NCI-H460 (cell line): ENCODE results near the gene PANX1. TPM values are rescaled to one million over a fixed set of nuclear protein-coding genes. Genes with fewer than 3 reads are reported as not detected.

Experiments
- DNase-seq: peaks from one replicate; pipeline ENCODE4 v3.0.0-alpha.2; 2016; ENCODE audit warnings: low read depth; ENCODE audit errors: extremely low read depth
- total RNA-seq: library from RNA; depleted of rRNA; stranded (reverse); fragments of >200 nt; shearing (Covaris generic); gene quantifications from 2 replicates; pipeline ENCODE4 v1.2.3, GENCODE V29; 2014

The PANX1 gene
- total RNA-seq, 1 experiment from 2014 or later: 16.1 TPM

DNA sequence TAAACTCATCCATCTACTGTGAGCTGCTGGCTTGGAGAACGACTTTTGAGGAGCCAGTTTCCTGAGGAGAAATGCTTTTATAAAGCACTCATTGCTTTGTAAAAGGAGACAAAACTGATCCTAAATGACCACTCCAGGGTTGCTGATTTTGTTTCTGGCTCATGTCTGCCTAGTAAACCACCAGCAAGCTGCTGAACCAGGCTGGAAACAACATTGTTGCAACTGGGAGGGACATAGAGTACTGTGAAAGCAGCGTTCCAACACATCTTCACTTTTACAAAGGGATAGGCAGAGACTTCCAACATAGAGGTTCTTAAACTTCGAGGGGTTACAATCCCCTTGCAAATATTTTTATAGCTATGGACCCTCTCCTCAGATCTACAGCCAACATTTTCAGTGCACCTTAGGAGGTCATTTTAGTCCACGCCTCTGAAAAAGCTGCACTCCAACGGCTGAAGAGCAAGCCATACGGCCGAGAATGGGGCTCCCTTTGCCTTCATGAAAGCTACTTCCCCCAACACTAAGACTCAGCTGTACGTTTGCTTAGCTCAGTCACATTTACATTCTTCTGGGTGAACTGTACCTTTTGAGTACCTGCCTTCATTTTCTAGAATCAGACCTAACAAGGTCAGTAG lies 54.7 kb downstream of the PANX1 start:
- no peak for DNase-seq

DNA sequence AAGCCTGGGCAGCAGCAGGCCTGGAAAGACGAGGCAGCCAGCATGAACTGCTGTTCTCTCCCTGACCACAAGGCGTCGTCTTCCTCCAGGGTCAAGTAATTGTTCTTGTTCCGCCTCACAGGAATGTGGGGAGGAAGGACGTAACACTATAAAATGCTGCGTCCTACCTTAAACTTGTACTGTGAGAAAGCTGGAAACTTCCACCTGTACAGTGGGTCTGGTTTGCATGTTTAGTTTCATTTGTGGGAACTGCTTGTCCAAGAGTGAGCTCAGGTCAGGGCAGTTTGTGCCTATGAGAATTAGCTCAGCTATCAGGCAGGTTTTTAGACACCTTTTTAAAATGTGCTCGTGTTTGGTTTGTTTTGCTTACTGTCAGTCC lies 55.2 kb downstream of the PANX1 start:
- DNase-seq: peak; percentile 43

DNA sequence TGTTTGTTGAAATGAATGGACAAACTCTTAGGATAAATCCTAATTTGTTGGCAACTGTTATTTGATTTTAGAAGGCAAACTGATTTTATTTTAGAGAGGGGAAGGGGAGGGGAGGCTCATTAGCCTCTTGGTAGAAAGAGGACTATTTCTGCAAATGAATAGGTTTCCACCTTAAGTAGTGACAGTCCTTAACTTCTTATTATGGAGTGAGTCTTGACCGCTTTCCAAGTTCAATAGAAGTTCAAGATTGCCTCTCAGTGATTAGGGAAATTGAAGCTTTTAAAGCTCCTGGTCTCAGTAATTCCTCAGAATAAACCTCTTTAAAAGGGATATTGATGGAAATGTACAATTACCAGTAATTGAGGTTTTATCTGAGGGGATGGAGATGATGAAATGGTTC lies 55.7 kb downstream of the PANX1 start:
- DNase-seq: no peak

DNA sequence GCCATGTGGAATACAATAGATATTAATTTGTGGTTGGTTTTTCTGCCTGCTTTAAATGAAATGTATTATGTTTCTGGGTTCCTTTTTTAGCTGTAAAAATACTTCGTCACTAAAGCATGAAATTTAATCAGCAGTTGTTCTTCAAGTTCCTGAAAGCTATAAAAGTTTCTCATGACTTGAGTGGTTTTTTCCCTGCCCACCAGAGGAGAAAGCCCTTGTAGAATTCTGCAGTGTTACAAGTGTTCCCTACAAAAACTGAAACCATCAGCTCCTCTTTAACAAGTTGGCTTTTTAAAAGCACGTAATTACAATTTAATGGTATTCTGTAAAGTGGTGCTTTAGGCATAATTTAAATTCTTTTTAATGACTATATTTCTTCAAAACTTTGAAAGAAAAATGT lies 56.2 kb downstream of the PANX1 start:
- no peak for DNase-seq

DNA sequence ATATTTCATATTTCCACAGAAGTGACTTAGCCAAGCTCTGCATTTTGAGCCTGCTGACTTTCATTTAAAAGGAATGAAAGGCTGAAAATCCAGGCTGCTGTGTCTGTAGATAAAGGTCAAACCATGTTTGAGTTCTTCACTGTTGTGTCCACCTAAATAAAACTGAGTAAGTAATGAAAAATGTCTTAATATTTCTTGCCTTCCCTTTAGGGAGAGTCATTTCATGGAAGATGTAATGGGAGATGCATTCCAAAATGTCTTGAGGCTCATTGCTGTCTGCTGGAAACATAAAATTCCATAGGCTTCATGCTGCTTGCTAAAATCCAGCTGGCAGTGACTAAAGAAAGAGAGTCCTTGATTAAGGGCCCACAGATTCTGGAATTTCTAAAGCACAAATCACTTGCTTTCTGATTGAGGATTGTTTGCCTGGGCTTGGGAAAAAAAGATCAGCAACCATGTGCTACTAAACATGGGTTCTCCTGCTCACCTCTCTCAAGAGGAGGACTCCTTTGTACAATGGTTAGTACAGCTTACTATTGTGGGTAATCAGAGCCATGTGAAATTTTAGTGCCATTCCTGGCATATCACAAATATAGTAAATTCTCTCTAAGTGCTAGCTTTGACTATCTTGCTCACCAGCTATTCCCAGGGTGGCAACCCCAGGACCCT lies 56.9 kb downstream of the PANX1 start:
- DNase-seq: no peak

DNA sequence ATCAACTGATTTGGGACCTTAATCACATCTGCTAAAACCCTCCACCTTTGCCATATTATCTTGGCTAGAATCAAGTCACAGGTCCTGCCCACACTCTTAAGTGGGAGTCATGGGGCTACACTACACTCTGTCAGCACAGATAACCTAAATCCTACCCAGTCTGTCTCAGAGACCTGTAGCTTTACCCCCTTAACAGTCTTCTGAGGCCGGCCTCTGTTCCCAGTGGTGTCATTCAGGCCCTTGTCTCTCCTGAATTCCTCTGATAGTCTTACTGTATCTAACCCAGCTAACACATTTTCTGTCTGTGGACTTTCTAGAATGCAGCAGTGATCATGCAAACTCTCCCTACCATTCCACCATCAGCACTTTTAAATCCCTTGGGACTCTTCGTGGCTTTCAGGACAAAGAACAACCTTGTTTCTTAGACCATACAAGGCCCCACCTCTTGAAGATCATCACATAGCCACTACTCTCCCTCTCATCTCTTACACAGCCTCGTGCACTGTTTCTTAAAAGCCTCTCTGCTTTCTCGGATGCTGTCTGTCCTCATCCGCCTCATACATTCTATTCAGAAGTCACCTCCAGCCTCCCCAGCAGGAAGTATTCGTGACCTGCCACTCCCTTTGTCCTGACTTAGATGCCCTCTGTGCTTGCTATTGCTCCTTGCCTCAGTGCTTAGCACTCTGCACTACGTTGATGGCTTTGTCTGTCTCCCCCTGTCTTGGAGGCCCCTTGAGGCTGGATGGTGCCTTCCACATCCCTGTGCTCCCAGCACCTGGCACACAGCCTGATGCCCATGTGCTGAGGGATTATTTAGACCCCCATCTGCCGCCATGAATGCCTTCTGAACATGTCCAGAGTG lies 57.9 kb downstream of the PANX1 start:
- no peak for DNase-seq

DNA sequence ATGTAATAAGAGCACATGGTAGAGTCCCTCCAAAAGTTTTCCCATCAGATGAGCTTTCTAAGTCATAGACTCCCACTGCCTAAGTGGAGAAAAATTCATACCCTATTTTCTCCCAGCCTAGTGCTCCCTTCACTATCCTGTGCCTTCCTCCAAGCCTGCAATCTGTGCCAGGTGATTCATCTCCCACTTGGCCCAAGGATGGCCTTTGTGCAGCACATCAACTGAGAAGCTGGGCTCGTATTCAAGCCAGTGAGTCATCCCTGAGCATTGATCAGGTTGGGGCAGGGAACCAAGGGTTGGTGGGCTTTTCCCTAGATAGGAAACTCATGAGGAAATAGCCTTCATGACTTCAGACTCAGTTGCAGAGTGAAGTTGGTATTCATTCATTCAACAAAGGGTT lies 64.6 kb downstream of the PANX1 start:
- DNase-seq: no peak

DNA sequence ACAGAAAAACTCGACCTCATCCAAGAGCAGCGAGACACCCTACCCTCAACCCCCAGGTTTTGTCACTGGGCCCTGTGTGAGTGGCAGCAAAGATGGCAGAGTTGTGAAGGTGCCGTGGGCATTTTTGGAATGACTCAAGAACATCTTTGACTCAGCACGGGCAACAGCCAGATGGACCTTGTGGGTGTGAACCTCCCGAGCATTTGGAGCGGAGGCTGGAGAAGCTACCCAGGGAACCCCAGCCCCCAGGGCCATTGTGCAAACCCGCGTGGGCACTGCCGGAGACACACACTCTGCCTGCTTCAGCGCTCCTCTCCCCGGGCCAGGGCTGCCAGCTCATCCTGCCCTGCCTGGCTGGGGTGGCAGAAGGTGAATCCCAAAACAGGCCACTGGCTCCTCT lies 66.1 kb downstream of the PANX1 start:
- DNase-seq: no peak

DNA sequence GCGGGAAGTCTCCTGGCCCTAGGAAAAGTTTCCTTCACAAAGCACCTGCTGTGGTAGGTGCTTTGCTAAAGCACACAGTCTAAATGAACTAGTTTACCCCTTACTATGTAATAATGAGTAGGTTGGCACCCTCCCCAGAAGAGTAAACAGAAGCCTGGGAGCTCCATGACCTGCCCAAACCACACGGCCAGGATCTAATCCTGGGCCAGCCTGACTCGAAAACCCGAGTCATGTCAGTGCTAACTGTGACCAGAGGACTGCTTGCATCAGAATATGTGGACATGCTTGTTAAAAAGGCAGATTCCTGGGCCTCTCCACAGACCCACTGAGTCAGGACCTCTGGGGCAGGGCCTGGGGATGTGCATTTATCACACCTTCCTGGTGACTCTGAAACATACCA lies 67.7 kb downstream of the PANX1 start:
- no peak for DNase-seq

DNA sequence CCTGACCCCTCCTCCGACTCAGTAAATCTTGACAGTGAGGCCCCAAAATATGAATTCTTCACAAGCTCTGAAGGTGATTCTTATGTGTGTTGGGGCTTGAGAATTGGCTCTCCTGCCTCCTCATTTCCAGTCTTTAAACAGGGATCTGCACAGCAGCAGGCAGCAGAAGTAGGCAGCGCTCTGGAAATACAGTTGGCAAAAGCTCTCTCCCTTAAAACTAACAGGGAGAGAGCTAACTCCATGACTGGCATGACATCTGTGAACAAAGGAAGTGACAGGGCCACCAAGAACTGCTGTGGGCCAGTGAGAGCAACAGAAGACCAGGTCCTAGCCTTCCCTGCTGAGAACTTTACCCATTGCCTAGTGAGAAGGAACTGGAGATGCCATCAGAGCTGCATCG lies 70.1 kb downstream of the PANX1 start:
- DNase-seq: no peak

DNA sequence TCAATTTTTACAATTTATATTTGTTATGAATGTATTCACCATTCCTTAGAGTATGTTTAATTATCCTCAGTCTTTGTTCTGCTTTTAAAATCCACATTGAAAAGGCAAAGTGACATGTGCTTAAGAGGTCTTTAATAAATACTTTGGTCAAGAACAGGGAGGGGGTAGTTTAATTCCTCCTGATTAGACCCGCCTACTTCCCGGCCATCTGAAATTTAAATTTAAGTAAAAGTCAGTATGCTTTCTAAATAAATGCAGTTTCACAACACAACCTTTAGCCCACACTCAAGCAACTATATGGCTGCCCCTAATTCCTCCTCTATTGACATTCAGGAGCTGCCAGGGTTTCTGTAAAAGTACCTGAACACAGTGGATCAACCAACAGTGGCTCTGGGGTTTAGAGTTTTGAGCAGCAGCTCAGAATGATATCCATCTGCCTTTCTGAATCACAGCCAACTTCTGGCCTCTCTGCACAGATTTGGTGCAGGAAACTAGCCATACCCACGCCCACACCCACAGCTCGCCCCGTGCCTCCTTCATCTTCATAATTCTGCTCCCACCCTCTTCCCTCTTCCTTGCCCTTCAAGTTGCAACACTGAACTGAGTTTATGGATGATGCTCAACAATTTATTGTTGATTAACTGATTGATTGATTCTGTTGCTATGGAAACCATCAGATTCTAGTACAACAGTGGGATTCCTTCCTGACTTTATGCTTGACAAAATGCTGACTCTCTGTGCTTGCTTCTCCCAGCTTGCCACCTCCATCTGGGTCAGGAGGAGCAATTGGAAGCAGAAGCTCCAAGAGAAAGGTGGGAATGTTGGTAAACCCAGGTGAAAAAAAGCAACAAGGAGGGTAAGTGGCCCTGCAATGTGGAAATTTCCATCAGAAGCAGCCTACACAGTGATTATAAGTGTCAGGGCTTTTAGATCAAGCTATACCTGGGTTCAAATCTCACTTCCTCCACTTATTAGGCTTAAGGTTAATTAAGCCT lies 70.8 kb downstream of the PANX1 start:
- no peak for DNase-seq

DNA sequence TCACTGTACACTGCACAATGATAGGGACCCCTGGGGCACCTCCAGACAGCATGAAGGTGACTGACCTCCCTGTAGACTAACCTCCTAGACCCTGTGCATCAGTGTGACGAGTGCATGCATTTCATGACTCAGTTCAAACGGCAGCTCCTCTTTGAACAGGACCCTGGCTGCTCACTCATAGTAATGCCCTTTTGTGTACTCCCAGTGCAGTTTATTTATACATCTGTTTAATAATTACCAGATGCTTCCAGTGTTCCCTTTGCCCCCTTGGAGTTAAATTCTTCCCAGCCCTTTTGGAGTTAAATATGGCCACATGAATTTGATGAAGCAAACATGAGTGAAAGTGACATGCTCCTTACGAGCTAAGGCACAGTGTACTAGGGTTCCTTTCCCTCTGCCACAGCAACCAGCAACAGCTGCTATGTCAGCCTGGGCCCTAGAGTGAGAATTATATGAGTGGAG lies 72.4 kb downstream of the PANX1 start:
- DNase-seq: no peak

DNA sequence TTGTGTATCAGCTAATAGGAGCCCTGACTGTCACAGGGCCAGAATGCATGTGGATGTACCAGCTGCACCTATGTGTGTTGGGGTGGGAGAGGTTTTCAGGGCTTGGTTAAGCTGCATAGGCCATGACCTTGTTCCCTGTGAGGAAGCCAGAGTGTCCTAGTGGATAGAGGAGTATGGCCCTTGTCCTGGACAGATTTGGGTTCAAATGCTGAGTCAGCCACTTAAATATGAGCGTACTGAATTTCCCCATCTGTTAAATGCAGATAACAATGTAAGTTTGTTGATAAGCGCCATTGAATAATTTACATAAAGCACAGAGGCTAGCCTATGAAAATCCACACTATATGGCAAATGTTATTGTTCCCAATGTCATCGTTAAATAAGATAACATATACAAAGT lies 74.4 kb downstream of the PANX1 start:
- no peak for DNase-seq

DNA sequence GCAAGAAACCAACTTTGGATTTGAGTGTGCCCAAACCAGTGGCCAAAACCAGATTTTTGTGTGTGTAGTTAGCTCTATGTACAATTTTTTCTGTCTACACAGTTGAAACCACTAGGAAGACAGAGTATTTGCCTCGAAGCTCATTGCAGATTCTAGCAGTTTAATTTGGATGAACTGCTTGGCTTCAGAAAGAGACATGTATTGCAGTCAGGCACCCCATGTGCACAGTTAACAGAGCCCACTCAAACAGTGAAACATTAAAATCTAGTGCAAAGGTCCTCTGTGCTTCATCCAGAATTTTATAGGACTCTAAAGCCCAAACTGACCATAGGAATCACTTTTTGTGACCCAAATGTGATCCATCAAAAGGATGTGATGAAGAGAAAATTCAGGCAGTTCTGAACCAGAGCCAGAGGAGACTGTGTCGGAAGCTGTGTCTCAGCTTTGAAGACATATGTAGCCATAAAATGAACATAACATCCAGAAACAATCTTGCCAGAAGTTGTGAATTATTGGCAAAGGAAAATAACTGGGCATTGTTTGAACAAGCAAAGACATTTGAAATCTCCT lies 82.7 kb downstream of the PANX1 start:
- DNase-seq: no peak

DNA sequence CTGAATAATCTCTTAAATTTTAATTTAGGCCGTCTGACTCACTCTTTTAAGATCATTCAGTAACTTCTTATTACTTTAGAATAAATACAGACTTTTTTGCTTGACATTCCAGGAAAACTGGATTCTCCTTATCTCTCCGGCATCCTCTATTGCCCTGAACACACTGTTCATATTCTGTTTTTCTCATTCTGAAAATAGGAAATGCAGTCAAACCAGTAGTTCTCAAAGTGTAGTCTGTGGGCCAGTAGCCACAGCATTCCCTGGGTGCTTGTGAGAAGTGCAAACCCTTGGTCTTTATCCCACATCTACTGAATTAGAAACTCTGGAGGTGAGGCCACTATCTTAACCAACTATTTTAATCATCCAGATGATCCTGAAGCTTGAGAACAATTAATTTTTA lies 84.3 kb downstream of the PANX1 start:
- no peak for DNase-seq

DNA sequence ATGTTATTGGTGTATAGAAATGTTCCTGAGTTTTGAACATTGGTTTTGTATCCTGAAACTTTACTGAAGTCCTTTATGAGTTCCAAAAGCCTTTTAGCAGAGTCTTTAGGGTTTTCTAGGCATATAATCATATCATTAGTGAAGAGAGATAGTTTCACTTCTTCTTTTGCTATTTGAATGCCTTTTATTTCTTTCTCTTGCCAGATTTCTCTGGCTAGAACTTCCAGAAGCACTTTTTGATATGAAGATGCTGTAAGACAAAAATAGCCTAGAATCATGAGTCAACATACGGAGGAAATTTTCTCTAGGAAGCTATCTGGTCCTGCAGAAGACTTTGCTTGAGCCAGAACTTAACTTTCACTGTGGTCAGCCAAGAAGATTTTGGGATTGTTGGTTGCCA lies 89.1 kb downstream of the PANX1 start:
- no peak for DNase-seq

DNA sequence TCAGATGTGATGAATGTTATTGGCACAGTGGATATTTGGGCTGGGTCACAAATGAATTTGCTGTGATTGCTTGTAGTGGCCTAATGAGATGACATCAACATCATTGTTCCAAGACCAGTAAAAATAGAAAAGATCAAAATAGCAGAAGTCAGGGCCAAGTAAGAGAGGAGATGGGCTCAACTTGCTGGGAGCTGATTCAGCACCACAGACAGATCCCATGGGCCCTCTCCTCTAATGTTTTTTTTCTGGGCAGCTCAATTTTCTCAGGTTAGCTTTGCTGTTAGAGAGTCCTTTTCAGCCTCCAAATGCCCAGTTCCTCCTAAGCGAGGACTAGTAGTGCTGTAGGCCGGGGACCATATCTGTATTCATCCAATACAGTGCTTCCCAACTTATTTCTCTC lies 89.7 kb downstream of the PANX1 start:
- no peak for DNase-seq

DNA sequence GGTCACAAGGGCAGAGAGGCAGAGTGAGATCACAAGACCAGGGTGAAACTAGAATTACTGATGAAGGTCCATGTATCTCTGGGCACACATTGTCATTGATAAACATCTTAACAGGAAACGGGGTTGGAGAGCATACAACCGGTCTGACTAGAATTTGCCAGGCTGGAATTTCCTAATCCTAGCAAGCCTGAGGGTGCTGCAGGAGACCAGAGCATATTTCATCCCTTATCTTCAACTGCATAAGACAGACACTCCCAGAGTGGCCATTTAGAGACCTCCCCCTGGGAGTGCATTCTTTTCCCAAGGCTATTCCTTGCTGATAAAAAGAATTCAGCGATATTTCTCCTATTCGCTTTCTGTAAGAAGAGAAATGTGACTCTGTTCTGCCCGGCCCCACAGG lies 91.1 kb downstream of the PANX1 start:
- DNase-seq: no peak

DNA sequence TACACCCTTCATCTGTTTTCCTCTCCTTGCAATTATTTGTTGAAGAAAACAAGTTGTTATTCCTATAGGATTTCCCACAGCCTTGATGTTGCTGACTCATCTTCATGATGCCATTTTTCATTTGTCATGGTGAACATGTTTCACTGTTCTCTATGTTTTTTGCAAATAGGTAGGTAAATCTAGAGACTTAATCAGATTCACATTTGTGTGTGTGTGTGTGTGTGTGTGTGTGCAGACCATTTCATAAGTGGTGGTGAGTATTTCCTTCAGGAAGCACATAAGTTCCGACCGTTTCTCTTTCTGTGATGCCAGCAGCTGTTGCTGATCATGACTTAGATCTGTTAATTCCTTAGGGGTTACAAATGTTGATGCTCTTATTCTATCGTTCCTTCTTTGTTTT lies 95.4 kb downstream of the PANX1 start:
- DNase-seq: no peak
